Measurements from ENCODE around the gene CTBP1. TPM values are rescaled to one million over a fixed set of nuclear protein-coding genes. Genes with fewer than 3 reads are reported as not detected.

CTBP1 gene
- total RNA-seq, 1 donor from 2014 or later: 165 TPM

GRCh38 chr4:1265351-1265750 is 16.4 kb upstream of the CTBP1 start:
- Mint-ChIP-seq H3K9me3 (peaks cover 8% of the 10 kb centered on the region), H3K4me3 (no peak overlapping the region), H3K27me3 (no peaks in the 10 kb centered on the region), H3K27ac (no peak overlapping the region), H3K4me1 (ENCODE audit: unreplicated experiment) (no peaks in the 10 kb centered on the region), H3K36me3 (peaks cover 17% of the 10 kb centered on the region)
- no peak for DNase-seq (ENCODE audit: extremely low spot score, unreplicated experiment)
- TF ChIP-seq, protein P1, sequence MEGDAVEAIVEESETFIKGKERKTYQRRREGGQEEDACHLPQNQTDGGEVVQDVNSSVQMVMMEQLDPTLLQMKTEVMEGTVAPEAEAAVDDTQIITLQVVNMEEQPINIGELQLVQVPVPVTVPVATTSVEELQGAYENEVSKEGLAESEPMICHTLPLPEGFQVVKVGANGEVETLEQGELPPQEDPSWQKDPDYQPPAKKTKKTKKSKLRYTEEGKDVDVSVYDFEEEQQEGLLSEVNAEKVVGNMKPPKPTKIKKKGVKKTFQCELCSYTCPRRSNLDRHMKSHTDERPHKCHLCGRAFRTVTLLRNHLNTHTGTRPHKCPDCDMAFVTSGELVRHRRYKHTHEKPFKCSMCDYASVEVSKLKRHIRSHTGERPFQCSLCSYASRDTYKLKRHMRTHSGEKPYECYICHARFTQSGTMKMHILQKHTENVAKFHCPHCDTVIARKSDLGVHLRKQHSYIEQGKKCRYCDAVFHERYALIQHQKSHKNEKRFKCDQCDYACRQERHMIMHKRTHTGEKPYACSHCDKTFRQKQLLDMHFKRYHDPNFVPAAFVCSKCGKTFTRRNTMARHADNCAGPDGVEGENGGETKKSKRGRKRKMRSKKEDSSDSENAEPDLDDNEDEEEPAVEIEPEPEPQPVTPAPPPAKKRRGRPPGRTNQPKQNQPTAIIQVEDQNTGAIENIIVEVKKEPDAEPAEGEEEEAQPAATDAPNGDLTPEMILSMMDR (conservative IDR thresholded peaks at IDR 0.05): no peak

- H3K9me3 Mint-ChIP-seq: peaks cover 8% of the 10 kb centered on the region
- no peak overlapping the region for H3K4me3 Mint-ChIP-seq
- peaks cover 17% of the 10 kb centered on the region for H3K36me3 Mint-ChIP-seq
- no peaks in the 10 kb centered on the region for H3K27me3 Mint-ChIP-seq
- TF ChIP-seq, protein P1 (conservative IDR thresholded peaks at IDR 0.05): no peak
- H3K4me1 Mint-ChIP-seq (ENCODE audit: unreplicated experiment): no peaks in the 10 kb centered on the region
- DNase-seq (ENCODE audit: extremely low spot score, unreplicated experiment): no peak
- H3K27ac Mint-ChIP-seq: no peak overlapping the region
Observed at GRCh38 chr4:1264942-1265341, 16.0 kb upstream of the CTBP1 start.

- peaks cover 9% of the 10 kb centered on the region for H3K9me3 Mint-ChIP-seq
Observed at GRCh38 chr4:1261107-1261928, 12.4 kb upstream of the CTBP1 start.

GRCh38 chr4:1260418-1261106 is 11.6 kb upstream of the CTBP1 start:
- no peaks in the 10 kb centered on the region for H3K27me3 Mint-ChIP-seq
- no peak overlapping the region for H3K4me3 Mint-ChIP-seq
- no peak for DNase-seq (ENCODE audit: extremely low spot score, unreplicated experiment)
- no peaks in the 10 kb centered on the region for H3K4me1 Mint-ChIP-seq (ENCODE audit: unreplicated experiment)
- TF ChIP-seq, protein P1 (conservative IDR thresholded peaks at IDR 0.05): no peak
- peaks cover 9% of the 10 kb centered on the region for H3K36me3 Mint-ChIP-seq
- H3K27ac Mint-ChIP-seq: no peak overlapping the region
- H3K9me3 Mint-ChIP-seq: peaks cover 13% of the 10 kb centered on the region

More at GRCh38 chr4:1261107-1261928, 12.4 kb upstream of the CTBP1 start:
- DNase-seq (ENCODE audit: extremely low spot score, unreplicated experiment): no peak
- no peak overlapping the region for H3K4me3 Mint-ChIP-seq
- TF ChIP-seq, protein P1 (conservative IDR thresholded peaks at IDR 0.05): no peak
- no peaks in the 10 kb centered on the region for H3K27me3 Mint-ChIP-seq
- peaks cover 13% of the 10 kb centered on the region for H3K36me3 Mint-ChIP-seq
- H3K27ac Mint-ChIP-seq: no peak overlapping the region
- H3K4me1 Mint-ChIP-seq (ENCODE audit: unreplicated experiment): no peaks in the 10 kb centered on the region

DNA sequence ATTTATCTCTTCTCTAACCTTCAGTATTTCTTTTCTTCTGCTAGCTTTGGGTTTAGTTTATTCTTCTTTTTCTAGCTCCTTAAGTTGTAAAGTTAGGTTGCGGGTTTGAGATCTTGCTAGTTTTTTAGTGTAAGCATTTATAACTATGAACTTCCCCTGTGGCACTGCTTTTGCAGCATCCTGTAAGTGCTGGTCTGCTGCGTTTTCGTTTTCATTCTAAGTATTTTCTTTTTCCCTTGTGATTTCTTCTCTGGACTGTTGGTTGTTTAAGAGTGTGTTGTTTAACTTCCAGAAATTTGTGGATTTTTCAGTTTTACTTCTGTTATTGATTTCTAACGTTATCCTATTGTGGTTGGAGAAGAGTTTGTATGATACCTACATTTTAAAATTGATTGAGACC is 11.0 kb upstream of the CTBP1 start:
- Mint-ChIP-seq H3K4me3 (no peak overlapping the region), H3K27me3 (no peaks in the 10 kb centered on the region), H3K4me1 (ENCODE audit: unreplicated experiment) (no peaks in the 10 kb centered on the region), H3K27ac (no peak overlapping the region), H3K9me3 (peaks cover 14% of the 10 kb centered on the region), H3K36me3 (peaks cover 9% of the 10 kb centered on the region)
- TF ChIP-seq, protein P1 (conservative IDR thresholded peaks at IDR 0.05): no peak
- no peak for DNase-seq (ENCODE audit: extremely low spot score, unreplicated experiment)

All from type B pancreatic cell (in vitro differentiated cells).